Sigmoid colon (tissue), 7 donors: ENCODE measurements around the gene ABCA10. TPM values are rescaled to one million over a fixed set of nuclear protein-coding genes. Genes with fewer than 3 reads are reported as not detected.

Source experiments
- DNase-seq: peaks from one replicate; pipeline ENCODE4 v3.0.0-alpha.2; 2019
- H3K27ac ChIP-seq, 4 donors: fragments of 200-600 bp; sonication (generic); one replicate each; pipeline ENCODE4 v1.5.1; 2016 to 2019; ENCODE audit warnings: mild to moderate bottlenecking in 1 of 4
- H3K27me3 ChIP-seq, 3 donors: fragments of 200-600 bp; sonication (generic); one replicate each; pipeline ENCODE4 v1.5.1; 2019; ENCODE audit warnings: mild to moderate bottlenecking in 1 of 3
- H3K36me3 ChIP-seq, 4 donors: fragments of 200-600 bp; sonication (generic); one replicate each; pipeline ENCODE4 v1.5.1; 2016 to 2019
- H3K4me1 ChIP-seq, 4 donors: fragments of 200-600 bp; sonication (generic); one replicate each; pipeline ENCODE4 v1.5.1; 2017 to 2019
- H3K4me3 ChIP-seq, 4 donors: fragments of 200-600 bp; sonication (generic); one replicate each; pipeline ENCODE4 v1.5.1; 2017 to 2019; ENCODE audit warnings: mild to moderate bottlenecking in 2 of 4, moderate library complexity in 1 of 4
- H3K9me3 ChIP-seq, 4 donors: fragments of 200-600 bp in 3 of 4; sonication (generic) in 3 of 4; one replicate each; pipeline versions ENCODE4 v1.5.1 to v1.6.1; 2013 to 2019
- EP300 ChIP-seq, 4 donors: sonication (generic); formaldehyde crosslinking; IDR thresholded peaks; one replicate each; pipeline ENCODE4 v1.6.1; 2017; ENCODE audit warnings: antibody characterized with exemption in 4 of 4
- POLR2A ChIP-seq, 2 donors: fragments of 450-650 bp; IDR thresholded peaks; one replicate each; pipeline ENCODE4 v1.6.1; 2016; ENCODE audit warnings: antibody characterized with exemption in 2 of 2, mild to moderate bottlenecking in 2 of 2, moderate library complexity in 2 of 2
- POLR2AphosphoS5 ChIP-seq, 4 donors: sonication (generic); formaldehyde crosslinking; IDR thresholded peaks; one replicate each; pipeline ENCODE4 v1.6.1; 2017; ENCODE audit warnings: antibody characterized with exemption in 4 of 4
- WGBS, 2 donors: extraction: QIAGEN DNeasy Blood & Tissue Kit; methylation state at CpG; one replicate each; pipeline ENCODE4 v1.1.7; 2013; 5-methylcytosine and 5-hydroxymethylcytosine counted together
- intact Hi-C: fragments of 100-400 bp; cut with DNase I; formaldehyde crosslinking; loops from one replicate; pipeline ENCODE4 v1.15.1; 2023
- polyA plus RNA-seq, 3 donors: library from polyadenylated mRNA; stranded (reverse); fragments of 200-250 nt; gene quantifications; one replicate each; pipeline ENCODE4 v1.2.3, GENCODE V29; 2013
- small RNA-seq, 3 donors: library from RNA; depleted of rRNA; stranded (forward); fragments of <200 nt; gene quantifications; one replicate each; pipeline ENCODE3, GENCODE V24; 2016
- total RNA-seq, 4 donors: library from RNA; depleted of rRNA; stranded (reverse); fragments of >200 nt; gene quantifications; one replicate each; pipeline ENCODE4 v1.1.0, GENCODE V29; 2016
- TF ChIP-seq, protein P1 (sequence below), 4 experiments: fragments of 450-650 bp in 3 of 4; fragments of 200-600 bp in 1 of 4; IDR thresholded peaks; one replicate each; pipeline ENCODE4 v1.5.1; 2016 to 2019; ENCODE audit warnings: antibody characterized with exemption in 4 of 4, mild to moderate bottlenecking in 3 of 4, moderate library complexity in 2 of 4
- donor health status: healthy with polysubstance abuse.
- donor health status: Bipolar disorder and iron deficiency.
- donor health status: healthy.

Gene ABCA10
- total and polyA plus RNA-seq, 7 donors, result 0.46 to 12.0 (median 1.9) TPM

DNA sequence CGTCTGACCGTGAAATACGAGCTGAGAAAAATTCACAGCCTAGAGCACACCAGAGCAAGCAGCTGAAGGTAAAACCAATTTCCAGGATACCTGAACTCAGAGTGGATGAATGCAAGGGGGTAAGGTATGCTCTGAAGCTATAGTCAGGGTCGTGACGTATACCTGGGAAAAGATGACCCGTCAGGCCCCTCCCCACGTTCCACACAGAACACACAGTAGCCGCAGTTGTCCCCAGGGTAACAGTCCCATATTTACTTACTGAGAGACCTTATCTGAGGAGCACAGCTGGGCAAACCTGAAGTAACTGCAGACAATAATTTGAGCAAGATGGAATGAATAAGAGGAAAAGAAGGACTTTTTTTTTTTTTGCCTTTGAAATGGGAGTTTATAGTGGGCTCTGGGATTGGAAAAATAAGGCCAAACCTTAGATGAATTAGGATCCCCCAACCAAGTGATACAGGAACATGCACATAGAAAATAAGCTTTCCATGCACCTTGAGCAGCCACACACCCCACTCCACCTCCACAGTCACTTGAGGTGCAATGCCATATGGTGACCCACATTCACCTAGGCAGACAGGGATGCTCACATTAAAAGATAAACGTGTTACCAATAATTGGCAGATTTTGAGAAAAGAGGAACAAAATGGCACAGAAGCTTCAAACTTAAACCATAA lies 124.9 kb downstream of the ABCA10 start:
- intact Hi-C loops, result no loop called here
- H3K9me3 ChIP-seq, result no peaks in the 10 kb centered on the region
- DNase-seq, result no peak
- H3K4me1 ChIP-seq, result no peaks in the 10 kb centered on the region
- no peaks in the 10 kb centered on the region for H3K27me3 ChIP-seq
- H3K27ac ChIP-seq, result no peak overlapping the region
- no peak for TF ChIP-seq POLR2AphosphoS5 (IDR thresholded peaks at IDR 0.05)
- no peak for TF ChIP-seq EP300 (IDR thresholded peaks at IDR 0.05)
- TF ChIP-seq POLR2A (IDR thresholded peaks at IDR 0.05), result no peak
- TF ChIP-seq, protein P1, sequence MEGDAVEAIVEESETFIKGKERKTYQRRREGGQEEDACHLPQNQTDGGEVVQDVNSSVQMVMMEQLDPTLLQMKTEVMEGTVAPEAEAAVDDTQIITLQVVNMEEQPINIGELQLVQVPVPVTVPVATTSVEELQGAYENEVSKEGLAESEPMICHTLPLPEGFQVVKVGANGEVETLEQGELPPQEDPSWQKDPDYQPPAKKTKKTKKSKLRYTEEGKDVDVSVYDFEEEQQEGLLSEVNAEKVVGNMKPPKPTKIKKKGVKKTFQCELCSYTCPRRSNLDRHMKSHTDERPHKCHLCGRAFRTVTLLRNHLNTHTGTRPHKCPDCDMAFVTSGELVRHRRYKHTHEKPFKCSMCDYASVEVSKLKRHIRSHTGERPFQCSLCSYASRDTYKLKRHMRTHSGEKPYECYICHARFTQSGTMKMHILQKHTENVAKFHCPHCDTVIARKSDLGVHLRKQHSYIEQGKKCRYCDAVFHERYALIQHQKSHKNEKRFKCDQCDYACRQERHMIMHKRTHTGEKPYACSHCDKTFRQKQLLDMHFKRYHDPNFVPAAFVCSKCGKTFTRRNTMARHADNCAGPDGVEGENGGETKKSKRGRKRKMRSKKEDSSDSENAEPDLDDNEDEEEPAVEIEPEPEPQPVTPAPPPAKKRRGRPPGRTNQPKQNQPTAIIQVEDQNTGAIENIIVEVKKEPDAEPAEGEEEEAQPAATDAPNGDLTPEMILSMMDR (IDR thresholded peaks at IDR 0.05), result no peak
- H3K36me3 ChIP-seq, result peaks cover 0 to 9% (median 0%) of the 10 kb centered on the region in 4 donors
- WGBS, 2 donors, result 84 to 86% methylated on average over 9 of the region's 9 CpGs
- no peak overlapping the region for H3K4me3 ChIP-seq

DNA sequence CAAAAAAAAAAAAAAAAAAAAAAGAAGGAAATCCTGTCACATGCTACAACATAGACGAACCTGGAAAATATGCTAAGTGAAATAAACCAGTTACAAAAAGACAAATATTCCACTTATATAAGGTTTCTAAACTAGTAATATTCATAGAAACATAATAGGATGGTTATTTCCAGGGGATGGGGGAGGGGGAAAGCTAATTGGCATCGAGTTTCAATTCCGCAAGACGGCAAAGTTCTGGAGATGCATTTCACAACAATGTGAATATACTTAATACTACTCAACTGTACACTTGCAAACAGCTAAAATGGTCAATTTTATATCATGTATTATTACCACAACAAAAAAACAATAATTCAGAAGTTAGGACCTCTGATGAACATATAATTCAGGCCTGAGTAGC lies 130.0 kb downstream of the ABCA10 start:
- TF ChIP-seq, protein P1 (IDR thresholded peaks at IDR 0.05), result no peak
- no peaks in the 10 kb centered on the region for H3K9me3 ChIP-seq
- no peak for DNase-seq
- no peak overlapping the region for H3K27ac ChIP-seq
- no peaks in the 10 kb centered on the region for H3K4me1 ChIP-seq
- H3K36me3 ChIP-seq, result peaks cover 0 to 21% (median 0%) of the 10 kb centered on the region in 4 donors
- intact Hi-C loops, result no loop called here
- WGBS, 2 donors, result 87 to 91% methylated on average over 4 of the region's 4 CpGs
- no peaks in the 10 kb centered on the region for H3K27me3 ChIP-seq
- H3K4me3 ChIP-seq, result no peak overlapping the region

Small RNA genes lying within 50 kb of the gene (small RNA-seq; reads per million reads assigned to genes)
- 0 reads per million in 3 donors for gene MIR4524B

Other genes starting within 250 kb of the ABCA10 start
- 10 to 100 TPM; 11.1 to 74.5 (median 41.7) TPM for gene ABCA9, start 167.9 kb downstream of the ABCA10 start, total RNA-seq
- gene ABCA9, start 167.9 kb downstream of the ABCA10 start, polyA plus RNA-seq, result 1 to 10 TPM in 2 of 3 donors, under 1 TPM in 1; 0.23 to 6.0 (median 1.5) TPM
- 100 to 1,000 TPM in 1 of 4 donors, 10 to 100 TPM in 3; 31.0 to 111 (median 72.1) TPM for gene ABCA6, start 86.9 kb downstream of the ABCA10 start, total RNA-seq
- 1 to 10 TPM; 1.6 to 9.0 (median 4.4) TPM for gene ABCA6, start 86.9 kb downstream of the ABCA10 start, polyA plus RNA-seq
- gene ABCA5, start 98.3 kb upstream of the ABCA10 start, total RNA-seq, result 10 to 100 TPM; 19.3 to 23.5 (median 21.4) TPM
- gene ABCA5, start 98.3 kb upstream of the ABCA10 start, polyA plus RNA-seq, result 10 to 100 TPM in 1 of 3 donors, 1 to 10 TPM in 2; 2.5 to 14.9 (median 6.0) TPM
- 1 to 10 TPM; 1.6 to 9.7 (median 3.2) TPM for gene MAP2K6, start 185.9 kb upstream of the ABCA10 start, total RNA-seq
- 10 to 100 TPM; 22.7 to 51.4 (median 40.8) TPM for gene MAP2K6, start 185.9 kb upstream of the ABCA10 start, polyA plus RNA-seq